Lung (tissue), 12 donors: ENCODE measurements around the gene ATP2B3. TPM values are rescaled to one million over a fixed set of nuclear protein-coding genes. Genes with fewer than 3 reads are reported as not detected.

Experiments
- ATAC-seq: fragments of 200-7000 bp; cut with Tn5 transposase; one replicate; pipeline ENCODE4 v1.9.1; 2020; ENCODE audit warnings: moderate number of reproducible peaks; ENCODE audit not compliant: insufficient read depth, low FRiP score
- DNase-seq, 3 donors: peaks; one replicate each; pipeline ENCODE4 v3.0.0-alpha.2; 2013 to 2017
- H3K27ac ChIP-seq, 2 donors: one replicate each; pipeline ENCODE4 v1.5.1; 2013; ENCODE audit warnings: mild to moderate bottlenecking in 2 of 2, moderate library complexity in 2 of 2, control low read depth in 1 of 2, inconsistent platforms in 1 of 2, low read depth in 1 of 2, low read length in 1 of 2
- H3K27me3 ChIP-seq, 3 donors: one replicate each; pipeline ENCODE4 v1.5.1; 2013; ENCODE audit warnings: low read length in 2 of 3; ENCODE audit not compliant: control insufficient read depth in 3 of 3, insufficient read depth in 3 of 3
- H3K36me3 ChIP-seq, 4 donors: one replicate each; pipeline ENCODE4 v1.5.1; 2013; ENCODE audit warnings: low read length in 4 of 4, mild to moderate bottlenecking in 1 of 4, moderate library complexity in 1 of 4; ENCODE audit not compliant: control insufficient read depth in 4 of 4, insufficient read depth in 4 of 4
- H3K4me1 ChIP-seq, 5 donors: one replicate each; pipeline ENCODE4 v1.5.1; 2013; ENCODE audit warnings: low read length in 5 of 5, mild to moderate bottlenecking in 2 of 5, moderate library complexity in 1 of 5; ENCODE audit not compliant: control insufficient read depth in 5 of 5, insufficient read depth in 5 of 5
- H3K4me3 ChIP-seq: one replicate; pipeline ENCODE4 v1.5.1; 2013; ENCODE audit warnings: mild to moderate bottlenecking, control low read depth, moderate library complexity
- H3K9ac ChIP-seq, 2 donors: one replicate each; pipeline ENCODE4 v1.5.1; 2013; ENCODE audit warnings: low read length in 2 of 2, control low read depth in 1 of 2; ENCODE audit not compliant: insufficient read depth in 1 of 2
- H3K9me3 ChIP-seq, 4 donors: one replicate each; pipeline ENCODE4 v1.5.1; 2013; ENCODE audit warnings: low read length in 3 of 4, mild to moderate bottlenecking in 1 of 4, moderate library complexity in 1 of 4; ENCODE audit not compliant: control insufficient read depth in 4 of 4, insufficient read depth in 3 of 4
- CTCF ChIP-seq: IDR thresholded peaks from 2 replicates; pipeline ENCODE4 v1.5.1; 2012; ENCODE audit warnings: mild to moderate bottlenecking; ENCODE audit errors: control extremely low read depth, extremely low read depth
- WGBS, 2 donors: extraction: QIAGEN DNeasy Blood & Tissue Kit; methylation state at CpG; one replicate each; pipeline ENCODE4 v1.1.7; 2013; 5-methylcytosine and 5-hydroxymethylcytosine counted together
- polyA plus RNA-seq, 2 donors: library from polyadenylated mRNA; stranded (reverse); fragments of 200-250 nt; gene quantifications; one replicate each; pipeline ENCODE4 v1.2.1, GENCODE V29; 2013
- total RNA-seq, 2 donors: library from RNA; depleted of rRNA in 1 of 2; stranded (reverse); fragments of >200 nt in 1 of 2; gene quantifications; one replicate each; pipeline ENCODE4 v1.2.1, GENCODE V29; 2014 to 2021
- donor health status: control.
- donor health status: control.
- donor health status: Bipolar disorder and iron deficiency.
- donor health status: healthy.
- donor health status: DM: yes; HTN: yes; CAD: no.

Gene ATP2B3
- total and polyA plus RNA-seq, 4 donors = 0.21 to 0.54 TPM; not detected in 2

GRCh38 chrX:153600921-153601320, 83.5 kb downstream of the ATP2B3 start:
- WGBS, 2 donors = 86 to 93% methylated on average over 5 to 7 of the region's 7 CpGs
- no peak overlapping the region for H3K4me3 ChIP-seq
- H3K9me3 ChIP-seq = peaks cover 0 to 12% (median 1%) of the 10 kb centered on the region in 4 donors
- no peaks in the 10 kb centered on the region for H3K27me3 ChIP-seq
- no peak overlapping the region for H3K27ac ChIP-seq
- H3K9ac ChIP-seq = no peak overlapping the region
- no peaks in the 10 kb centered on the region for H3K36me3 ChIP-seq
- no peak for ATAC-seq
- peaks cover 0 to 7% (median 3%) of the 10 kb centered on the region in 5 donors for H3K4me1 ChIP-seq
- DNase-seq = no peak
- no peak for TF ChIP-seq CTCF

GRCh38 chrX:153601511-153602110, 84.2 kb downstream of the ATP2B3 start:
- Histone ChIP-seq H3K36me3 (no peaks in the 10 kb centered on the region), H3K9me3 (peaks cover 0 to 9% (median 1%) of the 10 kb centered on the region in 4 donors), H3K9ac (no peak overlapping the region), H3K4me1 (peaks cover 0 to 7% (median 3%) of the 10 kb centered on the region in 5 donors), H3K27ac (no peak overlapping the region), H3K4me3 (no peak overlapping the region), H3K27me3 (no peaks in the 10 kb centered on the region)
- ATAC-seq (no peak), DNase-seq (no peak)
- no peak for TF ChIP-seq CTCF
- 88 to 97% methylated on average over 12 of the region's 12 CpGs for WGBS, 2 donors

GRCh38 chrX:153602601-153603000, 85.2 kb downstream of the ATP2B3 start:
- no peak overlapping the region for H3K9ac ChIP-seq
- WGBS, 2 donors = 86 to 89% methylated on average over 3 of the region's 3 CpGs
- H3K27me3 ChIP-seq = no peaks in the 10 kb centered on the region
- no peak for TF ChIP-seq CTCF
- H3K9me3 ChIP-seq = peaks cover 0 to 7% (median 0%) of the 10 kb centered on the region in 4 donors
- no peak overlapping the region for H3K4me3 ChIP-seq
- H3K4me1 ChIP-seq = peaks cover 0 to 7% (median 3%) of the 10 kb centered on the region in 5 donors
- H3K36me3 ChIP-seq = no peaks in the 10 kb centered on the region
- H3K27ac ChIP-seq = no peak overlapping the region
- ATAC-seq = no peak
- no peak for DNase-seq
